H1 (cell line): ENCODE results near the gene DYNC1I1. TPM values are rescaled to one million over a fixed set of nuclear protein-coding genes. Genes with fewer than 3 reads are reported as not detected.

Experiments used
- CHD2 ChIP-seq: IDR thresholded peaks from 2 replicates; pipeline ENCODE4 v1.6.1; 2012; ENCODE audit warnings: low read length, improper control_type of control experiment
- CTCF ChIP-seq, 3 experiments: IDR thresholded peaks; 1 replicate in 2 of 3; 2 replicates in 1 of 3; pipeline versions ENCODE4 v1.5.1 to v1.6.1; 2011; ENCODE audit warnings: low read length in 3 of 3, mild to moderate bottlenecking in 3 of 3, inconsistent platforms in 2 of 3, low read depth in 1 of 3, moderate library complexity in 1 of 3; ENCODE audit not compliant: insufficient read depth in 1 of 3; ENCODE audit errors: control extremely low read depth in 1 of 3
- GABPA ChIP-seq: IDR thresholded peaks from 2 replicates; pipeline ENCODE4 v1.6.1; 2011; ENCODE audit warnings: mild to moderate bottlenecking, low read length, moderate library complexity, borderline replicate concordance; ENCODE audit not compliant: insufficient read depth
- PHF8 ChIP-seq: fragments of 200-600 bp; sonication (generic); conservative IDR thresholded peaks from 2 replicates; pipeline ENCODE4 v1.7.1; 2012; ENCODE audit warnings: low read depth, mild to moderate bottlenecking, inconsistent platforms, low read length, moderate library complexity
- SIRT6 ChIP-seq: IDR thresholded peaks from one replicate; pipeline ENCODE4 v1.7.1; 2012; ENCODE audit warnings: low read length, inconsistent platforms
- SUZ12 ChIP-seq: fragments of 200-600 bp; sonication (generic); IDR thresholded peaks from 2 replicates; pipeline ENCODE4 v1.6.1; 2012; ENCODE audit warnings: mild to moderate bottlenecking, inconsistent platforms, low read length, moderate library complexity, mixed read lengths
- polyA plus RNA-seq, 7 experiments: library from polyadenylated mRNA; depleted of rRNA in 3 of 7; stranded (reverse) in 5 of 7; unstranded in 2 of 7; fragments of >200 nt in 5 of 7; fragments of 200-250 nt in 2 of 7; gene quantifications; 1 replicate in 5 of 7; 2 replicates in 1 of 7; 4 replicates in 1 of 7; pipeline versions ENCODE4 v1.2.1 to v1.2.3, GENCODE V29; 2011 to 2013; ENCODE audit warnings: missing spikeins in 2 of 7, mixed read lengths in 2 of 7
- total RNA-seq: library from RNA; stranded (reverse); fragmentation: NEBNext Ultra II Directional; extraction: Animal tissue kit (Norgen Biotek cat#: 25700); gene quantifications from 2 replicates; pipeline ENCODE4 v1.2.1, GENCODE V29; 2021

DYNC1I1 gene
- total and polyA plus RNA-seq, 2 of the 8 experiments (the other 6 are each of a cell fraction or from before 2014, with no cell fraction given) = 0.45 to 0.58 TPM

- TF ChIP-seq CTCF (IDR thresholded peaks at IDR 0.05; ENCODE audit: control extremely low read depth in 1 of 3, insufficient read depth in 1 of 3, low read depth in 1 of 3, low read length in 3 of 3) (no peak), SIRT6 (no peak), GABPA (no peak), SUZ12 (no peak), CHD2 (no peak), PHF8 (no peak)
Observed at GRCh38 chr7:96067321-96067720, 295.0 kb downstream of the DYNC1I1 start (continued).
